ENCODE results near the gene MLLT10.

- TF ChIP-seq CTCF (IDR thresholded peaks at IDR 0.05) (no peak), POLR2A (IDR thresholded peaks at IDR 0.05) (no peak)
Measured at GRCh38 chr10:21497177-21497807, 36.7 kb upstream of the MLLT10 start.

All from lower leg skin (tissue), 3 donors.